Trophoblast cell (in vitro differentiated cells and primary cell): ENCODE data around the gene CARTPT. TPM values are rescaled to one million over a fixed set of nuclear protein-coding genes. Genes with fewer than 3 reads are reported as not detected.

Experiments used
- DNase-seq, 2 donors: peaks; one replicate each; pipeline ENCODE4 v3.0.0-alpha.2; 2016
- H2AFZ ChIP-seq: 2 replicates; pipeline ENCODE4 v1.6.1; 2013; ENCODE audit warnings: low read length, moderate library complexity, mild to moderate bottlenecking; ENCODE audit not compliant: insufficient read depth, poor library complexity
- H2AK5ac ChIP-seq: 2 replicates; pipeline ENCODE4 v1.6.1; 2013; ENCODE audit warnings: mild to moderate bottlenecking, low read length
- H2BK120ac ChIP-seq: 2 replicates; pipeline ENCODE4 v1.6.1; 2013; ENCODE audit warnings: low read length, mild to moderate bottlenecking, moderate library complexity; ENCODE audit not compliant: insufficient read depth, poor library complexity
- H2BK12ac ChIP-seq: 2 replicates; pipeline ENCODE4 v1.6.1; 2013; ENCODE audit warnings: mild to moderate bottlenecking, low read length, moderate library complexity
- H2BK5ac ChIP-seq: 2 replicates; pipeline ENCODE4 v1.6.1; 2013; ENCODE audit warnings: low read length, low read depth, moderate library complexity, mild to moderate bottlenecking; ENCODE audit not compliant: poor library complexity
- H3K14ac ChIP-seq: 2 replicates; pipeline ENCODE4 v1.6.1; 2013; ENCODE audit warnings: mild to moderate bottlenecking, low read length
- H3K18ac ChIP-seq: 2 replicates; pipeline ENCODE4 v1.6.1; 2013; ENCODE audit warnings: mild to moderate bottlenecking, low read length
- H3K23ac ChIP-seq: 2 replicates; pipeline ENCODE4 v1.6.1; 2013; ENCODE audit warnings: low read length
- H3K27ac ChIP-seq: 2 replicates; pipeline ENCODE4 v1.5.1; 2013; ENCODE audit warnings: low read depth, mild to moderate bottlenecking, inconsistent platforms, low read length, moderate library complexity
- H3K27me3 ChIP-seq: 2 replicates; pipeline ENCODE4 v1.6.1; 2013; ENCODE audit warnings: inconsistent platforms, mild to moderate bottlenecking, low read length, moderate library complexity; ENCODE audit not compliant: insufficient read depth
- H3K36me3 ChIP-seq, 2 experiments: 1 replicate in 1 of 2; 2 replicates in 1 of 2; pipeline ENCODE4 v1.6.1; 2013; ENCODE audit warnings: low read length in 2 of 2, mild to moderate bottlenecking in 2 of 2, moderate library complexity in 1 of 2; ENCODE audit not compliant: insufficient read depth in 2 of 2, control insufficient read depth in 1 of 2
- H3K4ac ChIP-seq: 2 replicates; pipeline ENCODE4 v1.6.1; 2013; ENCODE audit warnings: low read depth, mild to moderate bottlenecking, low read length, moderate library complexity
- H3K4me1 ChIP-seq, 2 experiments: 1 replicate in 1 of 2; 2 replicates in 1 of 2; pipeline ENCODE4 v1.6.1; 2013; ENCODE audit warnings: low read length in 2 of 2, mild to moderate bottlenecking in 2 of 2, moderate library complexity in 1 of 2; ENCODE audit not compliant: insufficient read depth in 2 of 2, control insufficient read depth in 1 of 2
- H3K4me2 ChIP-seq: 2 replicates; pipeline ENCODE4 v1.6.1; 2013; ENCODE audit warnings: inconsistent platforms, mild to moderate bottlenecking, low read length, moderate library complexity
- H3K4me3 ChIP-seq: 2 replicates; pipeline ENCODE4 v1.5.1; 2013; ENCODE audit warnings: mild to moderate bottlenecking, low read depth, low read length, inconsistent platforms
- H3K79me1 ChIP-seq: one replicate; pipeline ENCODE4 v1.6.1; 2013; ENCODE audit warnings: low read length
- H3K79me2 ChIP-seq: 2 replicates; pipeline ENCODE4 v1.6.1; 2013; ENCODE audit warnings: low read length, mild to moderate bottlenecking; ENCODE audit not compliant: control insufficient read depth, insufficient read depth, poor library complexity
- H3K9ac ChIP-seq: 2 replicates; pipeline ENCODE4 v1.6.1; 2013; ENCODE audit warnings: mild to moderate bottlenecking, low read length
- H3K9me3 ChIP-seq: 2 replicates; pipeline ENCODE4 v1.6.1; 2013; ENCODE audit warnings: low read depth, mild to moderate bottlenecking, control low read depth, inconsistent platforms, low read length; ENCODE audit not compliant: insufficient read depth
- H4K12ac ChIP-seq: 2 replicates; pipeline ENCODE4 v1.6.1; 2013; ENCODE audit warnings: low read depth, mild to moderate bottlenecking, low read length, moderate library complexity
- H4K8ac ChIP-seq: 2 replicates; pipeline ENCODE4 v1.6.1; 2013; ENCODE audit warnings: low read depth, mild to moderate bottlenecking, low read length, moderate library complexity
- H4K91ac ChIP-seq: one replicate; pipeline ENCODE4 v1.6.1; 2013; ENCODE audit warnings: low read depth, mild to moderate bottlenecking, low read length, moderate library complexity
- WGBS: extraction: QIAGEN DNeasy Blood & Tissue Kit; methylation state at CpG from one replicate; pipeline ENCODE4 v1.1.7; 2013; ENCODE audit warnings: missing lambda C conversion rate; ENCODE audit not compliant: insufficient read length, insufficient coverage; ENCODE audit errors: extremely low coverage; 5-methylcytosine and 5-hydroxymethylcytosine counted together
- polyA plus RNA-seq: library from polyadenylated mRNA; stranded (reverse); fragments of 200-250 nt; gene quantifications from 2 replicates; pipeline ENCODE4 v1.2.3, GENCODE V29; 2013

CARTPT gene
- polyA plus RNA-seq, result not detected in 2 replicates

DNA sequence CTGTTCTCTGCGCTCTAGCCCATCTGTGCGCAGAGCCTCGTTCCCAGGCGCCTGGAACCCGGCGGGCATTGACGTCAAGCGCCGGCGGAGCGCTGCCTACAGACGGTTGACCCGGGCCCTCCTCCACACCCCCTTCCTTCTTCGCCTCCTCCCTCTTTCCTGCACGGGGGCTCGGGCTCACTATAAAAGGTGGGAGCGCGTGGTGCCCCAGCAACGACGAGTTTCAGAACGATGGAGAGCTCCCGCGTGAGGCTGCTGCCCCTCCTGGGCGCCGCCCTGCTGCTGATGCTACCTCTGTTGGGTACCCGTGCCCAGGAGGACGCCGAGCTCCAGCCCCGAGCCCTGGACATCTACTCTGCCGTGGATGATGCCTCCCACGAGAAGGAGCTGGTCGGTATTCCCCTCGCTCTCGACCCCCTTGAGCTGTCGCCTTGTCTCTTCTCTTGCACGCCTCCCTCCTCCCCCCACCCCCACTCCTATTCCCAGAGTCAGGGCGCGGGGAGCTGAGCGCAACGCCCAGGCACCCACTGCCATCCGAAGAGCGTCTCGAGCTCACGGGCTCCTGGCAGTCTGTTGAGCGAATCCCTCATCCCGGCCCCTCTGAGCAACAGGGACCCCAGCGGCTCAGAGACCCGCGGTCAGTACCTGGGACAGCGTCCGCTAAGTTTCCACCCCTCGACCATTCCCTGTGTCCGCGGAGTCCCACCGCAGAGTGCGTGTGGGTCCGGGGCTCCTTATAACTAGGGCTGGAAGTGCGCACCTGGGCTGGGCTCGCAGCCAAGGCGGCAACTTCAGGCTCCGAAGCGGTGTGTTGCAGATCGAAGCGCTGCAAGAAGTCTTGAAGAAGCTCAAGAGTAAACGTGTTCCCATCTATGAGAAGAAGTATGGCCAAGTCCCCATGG lies at the start of gene CARTPT:
Gene CARTPT, plus strand, starts transcription at position 213 of the 902 bp plus-strand sequence. Its CDS starts 19 bp downstream, at position 232.
- Histone ChIP-seq H3K9ac (no peak within 1 kb of the TSS), H3K36me3 (no peaks in the 10 kb centered on the region), H2AFZ (no peak within 1 kb of the TSS), H4K8ac (no peak within 1 kb of the TSS), H3K4ac (no peak within 1 kb of the TSS), H4K12ac (no peak within 1 kb of the TSS), H3K18ac (no peak within 1 kb of the TSS), H3K23ac (no peak within 1 kb of the TSS), H3K4me1 (no peaks in the 10 kb centered on the region), H3K4me3 (no peak within 1 kb of the TSS), H3K9me3 (peaks cover 5% of the 10 kb centered on the region), H2BK5ac (no peak within 1 kb of the TSS), H2AK5ac (no peak within 1 kb of the TSS), H2BK120ac (no peak within 1 kb of the TSS), H3K79me2 (no peaks in the 10 kb centered on the region), H3K27ac (no peak within 1 kb of the TSS), H3K79me1 (no peaks in the 10 kb centered on the region), H3K14ac (no peak within 1 kb of the TSS), H4K91ac (no peak within 1 kb of the TSS), H2BK12ac (no peak within 1 kb of the TSS), H3K4me2 (no peak within 1 kb of the TSS), H3K27me3 (peaks cover 12% of the 10 kb centered on the region)
- no CpG with 5 or more reads among the region's 65 CpGs for WGBS
- DNase-seq, result peak in 1 of 2 donors; percentile 14

DNA sequence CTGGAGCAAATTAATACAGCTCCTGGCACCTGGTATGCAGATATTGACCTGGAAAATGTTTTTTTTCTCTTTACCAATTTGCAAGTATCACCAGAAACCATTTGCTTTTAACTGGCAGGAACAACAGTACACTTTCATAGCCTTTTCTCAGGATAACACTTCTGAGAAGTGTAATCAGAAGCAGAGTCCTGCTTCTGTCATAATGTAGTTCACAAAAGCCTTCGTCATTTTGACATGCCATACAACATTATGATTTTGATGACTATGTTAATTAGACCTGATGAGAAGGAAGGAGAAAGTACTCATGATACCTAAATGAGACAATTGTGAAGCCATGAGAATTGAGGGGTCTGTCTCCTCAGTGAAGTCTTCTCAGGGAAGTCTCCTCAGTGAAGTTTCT lies 41.1 kb upstream of the CARTPT start:
- Histone ChIP-seq H3K79me1 (no peaks in the 10 kb centered on the region), H3K4ac (no peak overlapping the region), H3K4me2 (no peak overlapping the region), H2BK5ac (no peak overlapping the region), H3K9me3 (no peaks in the 10 kb centered on the region), H3K9ac (no peak overlapping the region), H3K27ac (no peak overlapping the region), H3K14ac (no peak overlapping the region), H3K79me2 (no peaks in the 10 kb centered on the region), H2AFZ (no peak overlapping the region), H4K91ac (no peak overlapping the region), H2BK12ac (no peak overlapping the region), H2AK5ac (no peak overlapping the region), H4K12ac (no peak overlapping the region), H2BK120ac (no peak overlapping the region), H3K36me3 (no peaks in the 10 kb centered on the region), H4K8ac (no peak overlapping the region), H3K23ac (no peak overlapping the region), H3K27me3 (no peaks in the 10 kb centered on the region), H3K18ac (no peak overlapping the region), H3K4me3 (no peak overlapping the region), H3K4me1 (no peaks in the 10 kb centered on the region)
- no CpG with 5 or more reads among the region's 1 CpG for WGBS
- no peak for DNase-seq

DNA sequence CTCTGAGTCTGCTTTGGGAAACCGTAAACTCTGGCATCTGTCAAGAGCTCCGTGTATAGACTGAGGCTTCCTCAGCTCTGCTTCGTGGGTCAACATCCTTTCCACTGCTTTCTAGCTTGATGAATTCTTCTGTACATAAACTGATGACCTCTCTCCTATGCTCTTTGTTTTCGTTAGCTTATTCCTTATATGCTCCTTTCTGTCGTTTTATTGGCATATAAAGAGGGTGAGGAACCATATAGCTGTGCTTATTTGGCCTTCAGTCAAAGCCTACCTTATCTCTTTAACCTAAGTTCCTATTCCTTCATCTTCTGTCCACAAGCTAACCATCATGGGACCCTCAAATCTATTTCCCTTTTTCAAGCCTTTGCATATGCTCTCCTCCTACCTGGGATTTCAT lies 39.4 kb upstream of the CARTPT start:
- Histone ChIP-seq H3K14ac (no peak overlapping the region), H3K36me3 (no peaks in the 10 kb centered on the region), H3K27ac (no peak overlapping the region), H3K18ac (no peak overlapping the region), H3K4me2 (no peak overlapping the region), H4K12ac (no peak overlapping the region), H4K91ac (no peak overlapping the region), H3K27me3 (no peaks in the 10 kb centered on the region), H3K79me1 (no peaks in the 10 kb centered on the region), H4K8ac (no peak overlapping the region), H3K79me2 (no peaks in the 10 kb centered on the region), H2BK120ac (no peak overlapping the region), H2AFZ (no peak overlapping the region), H2AK5ac (no peak overlapping the region), H3K4me1 (no peaks in the 10 kb centered on the region), H2BK5ac (no peak overlapping the region), H3K9me3 (no peaks in the 10 kb centered on the region), H3K4me3 (no peak overlapping the region), H3K4ac (no peak overlapping the region), H2BK12ac (no peak overlapping the region), H3K23ac (no peak overlapping the region), H3K9ac (no peak overlapping the region)
- DNase-seq, result no peak
- WGBS, result no CpG with 5 or more reads among the region's 5 CpGs

DNA sequence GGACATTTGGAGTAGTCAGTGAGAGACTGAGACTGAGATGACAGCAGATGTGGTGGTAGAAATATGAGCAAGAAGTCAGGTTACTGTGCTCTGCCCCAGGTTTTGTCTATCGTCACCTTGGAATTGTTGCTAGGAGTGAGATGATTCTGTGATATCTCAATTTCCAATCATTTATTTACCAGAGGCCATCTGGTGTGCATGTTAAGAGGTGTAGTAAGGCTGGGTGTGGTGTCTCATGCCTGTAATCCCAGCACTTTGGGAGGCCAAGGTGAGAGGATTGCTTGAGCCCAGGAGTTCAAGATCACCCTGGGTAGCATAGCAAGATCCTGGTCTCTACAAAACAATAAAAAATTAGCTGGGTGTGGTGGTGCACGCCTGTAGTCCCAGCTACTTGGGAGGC lies 38.6 kb upstream of the CARTPT start:
- H3K27me3 ChIP-seq, result no peaks in the 10 kb centered on the region
- no peak overlapping the region for H3K18ac ChIP-seq
- no peak overlapping the region for H3K14ac ChIP-seq
- no peak overlapping the region for H2BK12ac ChIP-seq
- no peak overlapping the region for H2BK5ac ChIP-seq
- no peaks in the 10 kb centered on the region for H3K9me3 ChIP-seq
- no peak for DNase-seq
- H3K23ac ChIP-seq, result no peak overlapping the region
- H4K91ac ChIP-seq, result no peak overlapping the region
- H3K4me2 ChIP-seq, result no peak overlapping the region
- no peaks in the 10 kb centered on the region for H3K36me3 ChIP-seq
- no peak overlapping the region for H4K8ac ChIP-seq
- H3K79me2 ChIP-seq, result no peaks in the 10 kb centered on the region
- no peaks in the 10 kb centered on the region for H3K4me1 ChIP-seq
- no peak overlapping the region for H3K27ac ChIP-seq
- no peak overlapping the region for H3K4me3 ChIP-seq
- H2BK120ac ChIP-seq, result no peak overlapping the region
- H3K4ac ChIP-seq, result no peak overlapping the region
- H4K12ac ChIP-seq, result no peak overlapping the region
- H3K9ac ChIP-seq, result no peak overlapping the region
- H2AK5ac ChIP-seq, result no peak overlapping the region
- H3K79me1 ChIP-seq, result no peaks in the 10 kb centered on the region
- no peak overlapping the region for H2AFZ ChIP-seq
- no CpG with 5 or more reads among the region's 2 CpGs for WGBS
